Myocyte (in vitro differentiated cells): Measurements from ENCODE around the gene OR7C2. TPM values are rescaled to one million over a fixed set of nuclear protein-coding genes. Genes with fewer than 3 reads are reported as not detected.

Experiments
- DNase-seq: peaks from one replicate; pipeline ENCODE4 v3.0.0-alpha.2; 2012; ENCODE audit warnings: low read depth
- total RNA-seq: library from RNA; depleted of rRNA; stranded (reverse); fragments of >200 nt; gene quantifications from 2 replicates; pipeline ENCODE4 v1.2.3, GENCODE V29; 2014

Gene OR7C2
- total RNA-seq, 1 donor from 2014 or later: not detected

GRCh38 chr19:14979476-14980255 is 38.4 kb downstream of the OR7C2 start, which contains the start of gene SLC1A6:
Gene SLC1A6, minus strand, starts transcription at chr19:14979864. Its CDS starts 6,954 bp downstream, at chr19:14972910.
- no peak for DNase-seq

DNA sequence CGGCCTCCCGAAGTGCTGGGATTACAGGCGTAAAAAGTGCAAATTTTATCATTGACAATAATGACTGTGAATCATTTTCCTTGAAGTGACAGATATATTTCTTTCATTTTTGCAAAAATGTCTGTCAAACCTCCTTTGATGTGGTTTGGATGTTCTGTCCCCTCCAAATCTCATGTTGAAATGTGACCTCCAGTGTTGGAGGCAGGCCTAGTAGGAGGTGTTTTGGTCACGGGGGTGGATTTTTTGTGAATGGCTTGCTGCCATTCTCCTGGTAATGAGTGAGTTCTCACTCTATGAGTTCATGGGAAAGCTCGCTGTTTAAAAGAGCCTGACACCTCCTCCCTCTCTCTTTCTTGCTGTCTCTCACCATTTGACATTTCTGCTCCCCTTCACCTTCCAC is 43.8 kb downstream of the OR7C2 start:
- DNase-seq: no peak

Other genes starting within 250 kb of the OR7C2 start
- gene ADGRE2, start 162.9 kb upstream of the OR7C2 start, total RNA-seq: 0.47 and 1.1 TPM in 2 replicates
- 0.21 and 0.67 TPM in 2 replicates for gene OR7A5, start 106.3 kb upstream of the OR7C2 start, total RNA-seq
- 0.05 and 0.24 TPM in 2 replicates for gene OR7C1, start 106.3 kb upstream of the OR7C2 start, total RNA-seq
- gene OR7A10, start 92.6 kb upstream of the OR7C2 start, total RNA-seq: not detected in 2 replicates
- gene OR7A17, start 55.4 kb upstream of the OR7C2 start, total RNA-seq: not detected in 2 replicates
- gene SLC1A6, start 38.4 kb downstream of the OR7C2 start, total RNA-seq: not detected in 2 replicates
- gene CASP14, start 108.0 kb downstream of the OR7C2 start, total RNA-seq: not detected in 2 replicates
- gene OR1I1, start 140.7 kb downstream of the OR7C2 start, total RNA-seq: not detected in 2 replicates
- gene SYDE1, start 165.9 kb downstream of the OR7C2 start, total RNA-seq: 40.4 and 53.4 TPM in 2 replicates